Measurements from ENCODE around the gene PGM1.

PGM1 gene

GRCh38 chr1:63682936-63683335 is 89.7 kb downstream of the PGM1 start:
- DNase-seq (ENCODE audit: low spot score): no peak
- no peak for TF ChIP-seq CTCF (IDR thresholded peaks at IDR 0.05; ENCODE audit: extremely low read depth, missing control alignments)

GRCh38 chr1:63683759-63684158 is 90.5 kb downstream of the PGM1 start:
- DNase-seq (ENCODE audit: low spot score): no peak
- no peak for TF ChIP-seq CTCF (IDR thresholded peaks at IDR 0.05; ENCODE audit: extremely low read depth, missing control alignments)

GRCh38 chr1:63686696-63687095 is 93.5 kb downstream of the PGM1 start:
- TF ChIP-seq CTCF (IDR thresholded peaks at IDR 0.05; ENCODE audit: extremely low read depth, missing control alignments): no peak
- DNase-seq (ENCODE audit: low spot score): no peak

- TF ChIP-seq CTCF (IDR thresholded peaks at IDR 0.05; ENCODE audit: extremely low read depth, missing control alignments): no peak
- DNase-seq (ENCODE audit: low spot score): no peak
Observed at GRCh38 chr1:63688302-63688890, 95.2 kb downstream of the PGM1 start.

GRCh38 chr1:63690966-63691700 is 97.9 kb downstream of the PGM1 start:
- no peak for DNase-seq (ENCODE audit: low spot score)
- no peak for TF ChIP-seq CTCF (IDR thresholded peaks at IDR 0.05; ENCODE audit: extremely low read depth, missing control alignments)

GRCh38 chr1:63691701-63692425 is 98.7 kb downstream of the PGM1 start:
- DNase-seq (ENCODE audit: low spot score): peak; percentile 57
- TF ChIP-seq CTCF (IDR thresholded peaks at IDR 0.05; ENCODE audit: extremely low read depth, missing control alignments): peak; percentile 74

GRCh38 chr1:63693944-63694571 is 100.8 kb downstream of the PGM1 start:
- TF ChIP-seq CTCF (IDR thresholded peaks at IDR 0.05; ENCODE audit: extremely low read depth, missing control alignments): no peak
- DNase-seq (ENCODE audit: low spot score): peak; percentile 16
